Germinal center (tissue), 1 donor: Measurements from ENCODE around the gene SOWAHC.

Experiments
- DNase-seq: peaks from one replicate; pipeline ENCODE4 v3.0.0; 2012; ENCODE audit warnings: mixed read lengths, low spot score

SOWAHC gene

DNA sequence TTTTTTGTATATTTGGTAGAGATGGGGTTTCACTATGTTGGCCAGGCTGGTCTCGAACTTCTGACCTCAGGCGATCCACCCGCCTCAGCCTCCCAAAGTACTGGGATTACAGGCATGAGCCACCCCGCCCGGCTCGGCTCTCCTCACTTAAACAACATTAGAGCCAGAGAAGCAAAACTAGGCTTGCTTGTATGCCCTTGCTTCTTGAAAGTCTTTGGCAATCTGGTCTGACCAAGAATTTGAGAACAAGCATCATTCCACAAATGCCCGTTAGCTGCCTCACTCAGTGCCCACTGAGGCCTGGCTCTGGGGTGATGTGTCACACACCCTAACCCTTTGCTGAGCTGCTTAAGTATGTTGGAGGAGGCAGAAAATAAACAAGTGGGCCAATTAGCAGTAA is 33.5 kb downstream of the SOWAHC start:
- no peak for DNase-seq

GRCh38 chr2:109648041-109648527 is 33.9 kb downstream of the SOWAHC start:
- DNase-seq, result no peak

DNA sequence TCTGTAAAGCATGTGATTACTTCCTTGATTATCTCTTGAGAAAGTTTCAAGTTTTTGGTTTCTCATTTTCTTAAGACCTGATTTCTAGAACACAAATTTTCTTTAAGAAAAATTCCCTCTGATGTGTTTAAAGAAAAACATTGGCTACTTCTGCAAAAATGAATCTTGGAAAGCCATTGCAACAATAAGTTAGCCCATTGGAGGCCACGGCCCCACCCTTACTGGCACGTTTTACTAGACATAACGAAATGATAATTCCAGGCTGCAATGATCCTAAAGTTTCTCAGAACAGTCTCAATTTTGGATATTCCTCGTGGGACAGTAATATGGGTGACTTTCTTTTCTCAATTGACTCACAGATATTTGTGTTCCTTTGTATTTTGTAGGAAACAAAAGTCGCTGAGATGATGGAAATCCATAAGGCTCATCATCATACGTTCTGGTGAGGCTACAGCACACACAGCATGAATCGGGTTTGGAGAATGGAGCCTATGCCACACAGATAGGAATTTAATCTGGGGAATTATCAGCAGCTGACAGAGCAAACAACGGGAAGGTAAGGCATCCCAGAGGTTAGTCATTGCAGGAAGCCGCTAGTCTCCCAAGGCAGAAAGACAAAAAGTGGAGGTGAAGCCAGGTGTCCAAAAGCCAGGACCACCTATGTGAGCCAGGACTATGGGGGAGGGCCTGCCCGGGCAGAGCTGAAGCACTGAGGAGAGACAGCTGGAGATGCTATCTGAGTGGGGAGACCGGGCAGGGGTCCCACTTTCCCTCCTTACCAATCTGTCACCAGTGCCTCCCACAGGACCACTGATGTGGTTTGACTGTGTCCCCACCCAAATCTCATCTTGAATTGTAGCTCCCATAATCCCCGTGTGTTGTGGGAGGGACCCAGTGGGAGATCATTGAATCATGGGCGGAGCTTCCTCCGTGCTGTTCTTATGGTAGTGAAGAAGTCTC is 35.9 kb downstream of the SOWAHC start:
- no peak for DNase-seq

DNA sequence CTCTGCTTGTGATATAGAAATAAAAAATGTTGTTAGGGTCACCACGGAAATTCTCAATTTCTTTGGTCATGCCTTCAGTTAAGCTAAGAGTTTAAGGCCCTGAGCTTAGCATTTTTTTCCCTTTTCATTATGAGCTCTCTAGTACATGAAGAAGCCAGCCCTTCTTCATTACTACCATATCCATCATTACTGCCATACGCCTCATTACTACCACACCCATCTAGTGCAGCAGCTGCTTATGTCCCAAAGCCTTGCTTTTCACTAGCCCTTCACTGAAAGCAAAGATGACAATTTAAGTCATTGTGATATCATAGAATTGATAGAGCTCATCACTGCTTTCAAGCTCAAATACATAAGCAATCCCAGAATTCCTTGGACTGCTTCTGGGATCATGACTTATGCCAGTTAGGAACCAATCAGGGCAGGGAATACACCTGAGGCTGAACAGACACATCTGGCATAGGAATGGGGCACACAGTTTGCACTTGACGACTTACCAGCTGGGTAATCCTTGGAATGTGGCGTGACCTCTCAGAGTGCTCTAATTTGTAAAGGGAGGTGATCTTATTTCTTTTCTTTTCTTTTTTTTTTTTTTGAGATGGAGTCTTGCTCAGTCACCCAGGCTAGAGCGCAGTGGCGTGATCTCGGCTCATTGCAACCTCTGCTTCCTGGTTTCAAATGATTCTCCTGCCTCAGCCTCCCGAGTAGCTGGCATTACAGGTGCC is 40.3 kb downstream of the SOWAHC start:
- DNase-seq, result no peak

DNA sequence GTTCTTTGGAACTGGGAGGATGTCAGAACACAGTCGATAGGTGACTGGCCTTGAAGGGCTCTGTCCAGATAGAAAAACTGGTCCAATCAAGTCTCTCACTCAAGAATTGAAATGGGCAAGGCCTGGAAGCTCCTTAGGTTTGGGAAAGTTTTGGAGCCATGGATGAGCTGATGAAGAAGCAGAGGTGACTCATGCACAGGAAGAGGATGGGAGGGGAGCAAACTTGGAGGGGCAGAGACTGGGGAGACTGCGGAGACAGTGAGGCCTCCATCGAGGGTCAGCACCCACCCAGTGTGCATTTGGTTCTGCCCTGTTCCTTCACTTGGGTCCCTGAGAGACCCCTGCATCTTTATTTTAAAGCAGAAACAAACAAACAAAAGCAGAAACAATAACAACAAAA is 41.1 kb downstream of the SOWAHC start:
- no peak for DNase-seq

- no peak for DNase-seq
These were observed 45.4 kb downstream of the SOWAHC start for GRCh38 chr2:109659396-109660045.

- DNase-seq, result no peak
These were observed 46.1 kb downstream of the SOWAHC start for GRCh38 chr2:109660046-109660860.

- DNase-seq, result no peak
These were observed 48.7 kb downstream of the SOWAHC start for GRCh38 chr2:109662889-109663288.

GRCh38 chr2:109663721-109664120 is 49.6 kb downstream of the SOWAHC start:
- DNase-seq, result no peak

GRCh38 chr2:109666466-109666865 is 52.3 kb downstream of the SOWAHC start:
- no peak for DNase-seq
